GM12891 (cell line): ENCODE data around the gene IL27RA.
A peak's percentile ranks its signal among the peaks of the same experiment; 100 is the strongest.
"Not testable (repeated sequence)": the region's sequence is repeated elsewhere in the genome, so short reads cannot be mapped to it uniquely, and the experiment has no call there.

Experiments
- POLR2A ChIP-seq: IDR thresholded peaks from 2 replicates; pipeline ENCODE4 v1.6.1; 2011; ENCODE audit warnings: low read depth, low read length, control low read depth
- POLR2AphosphoS5 ChIP-seq: IDR thresholded peaks from 2 replicates; pipeline ENCODE4 v1.6.1; 2011; ENCODE audit warnings: low read depth, low read length, control low read depth
- POU2F2 ChIP-seq: IDR thresholded peaks from 2 replicates; pipeline ENCODE4 v1.6.1; 2011; ENCODE audit warnings: low read depth, mild to moderate bottlenecking, control low read depth, low read length, moderate library complexity
- SPI1 ChIP-seq: IDR thresholded peaks from 2 replicates; pipeline ENCODE4 v1.6.1; 2011; ENCODE audit warnings: low read depth, low read length, control low read depth
- TAF1 ChIP-seq: IDR thresholded peaks from 2 replicates; pipeline ENCODE4 v1.6.1; 2011; ENCODE audit warnings: low read depth, low read length, control low read depth

DNA sequence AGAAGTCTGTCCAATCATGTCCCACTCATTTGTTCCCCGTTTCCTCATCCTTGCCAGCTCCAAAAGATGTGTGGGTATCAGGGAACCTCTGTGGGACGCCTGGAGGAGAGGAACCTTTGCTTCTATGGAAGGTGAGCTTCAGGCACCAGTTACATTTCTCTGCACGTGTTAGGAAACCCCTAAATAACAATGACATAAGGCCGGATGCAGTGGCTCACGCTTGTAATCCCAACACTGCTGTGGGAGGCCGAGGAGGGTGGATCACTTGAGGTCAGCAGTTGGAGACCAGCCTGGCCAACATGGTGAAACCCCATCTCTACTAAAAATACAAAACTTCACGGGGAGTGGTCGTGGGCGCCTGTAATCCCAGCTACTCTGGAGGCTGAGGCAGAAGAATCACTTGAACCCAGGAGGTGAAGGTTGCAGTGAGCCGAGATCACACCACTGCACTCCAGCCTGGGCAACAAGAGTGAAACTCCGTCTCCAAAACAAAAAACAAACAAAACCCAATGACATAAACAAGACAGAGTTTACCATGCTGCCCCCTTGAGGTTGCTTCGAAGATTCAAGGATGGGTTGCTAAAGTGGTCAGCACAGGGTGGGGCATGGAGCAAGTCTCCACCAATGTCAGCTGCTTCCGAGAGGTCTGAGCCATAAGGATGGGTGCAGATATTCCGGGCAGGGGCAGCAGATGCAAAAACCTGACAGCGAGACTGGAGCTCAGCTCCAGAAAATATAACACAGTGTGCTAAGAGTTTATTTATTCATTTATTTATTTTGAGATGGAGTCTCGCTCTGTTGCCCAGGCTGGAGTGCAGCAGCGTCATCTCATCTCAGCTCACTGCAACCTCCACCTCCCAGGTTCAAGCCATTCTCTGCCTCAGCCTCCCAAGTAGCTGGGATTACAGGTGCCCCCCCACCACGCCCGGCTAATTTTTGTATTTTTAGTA, 11.4 kb downstream of the IL27RA start:
- TF ChIP-seq POLR2AphosphoS5, POLR2A, SPI1: not testable (repeated sequence)
- TF ChIP-seq TAF1 (0 out of 2 replicates have a peak, but pooled peaks have one; percentile 16), POU2F2 (peak; percentile 34; the same call in 1 of the 2 replicates)
